SU-DHL-6 (cell line): Measurements from ENCODE around the gene SCN2B.

Source experiments
- H2AFZ ChIP-seq: fragments of 200-600 bp; sonication (generic); 2 replicates; pipeline ENCODE4 v1.6.1; 2014; ENCODE audit warnings: low read depth, mild to moderate bottlenecking, moderate library complexity, mixed read lengths, antibody characterized with exemption, low read length; ENCODE audit not compliant: severe bottlenecking
- H3F3A ChIP-seq: fragments of 200-600 bp; shearing (Covaris generic); 2 replicates; pipeline ENCODE4 v1.6.0; 2016; ENCODE audit warnings: antibody characterized with exemption, mild to moderate bottlenecking; ENCODE audit not compliant: insufficient read depth
- H3K27ac ChIP-seq: fragments of 200-600 bp; sonication (generic); 2 replicates; pipeline ENCODE4 v1.5.1; 2016; ENCODE audit warnings: low read depth, mild to moderate bottlenecking, low read length, moderate library complexity, mixed read lengths
- H3K27me3 ChIP-seq: fragments of 200-600 bp; sonication (generic), shearing (Covaris generic); 2 replicates; pipeline ENCODE4 v1.6.0; 2014; ENCODE audit warnings: mild to moderate bottlenecking, low read length
- H3K36me3 ChIP-seq: fragments of 200-600 bp; sonication (generic); 2 replicates; pipeline ENCODE4 v1.6.1; 2014; ENCODE audit warnings: mild to moderate bottlenecking, low read length, mixed read lengths
- H3K4me2 ChIP-seq: fragments of 300-600, 200-600 bp; shearing (Covaris generic), sonication (generic); 2 replicates; pipeline ENCODE4 v1.6.0; 2014; ENCODE audit warnings: low read length, low read depth, mild to moderate bottlenecking; ENCODE audit not compliant: poor library complexity, severe bottlenecking
- H3K4me3 ChIP-seq: fragments of 200-600 bp; sonication (generic); 2 replicates; pipeline ENCODE4 v1.5.1; 2014; ENCODE audit warnings: antibody characterized with exemption, low read length, mild to moderate bottlenecking, mixed read lengths; ENCODE audit not compliant: insufficient read depth, poor library complexity, severe bottlenecking
- H3K79me2 ChIP-seq: fragments of 200-600 bp; sonication (generic); 2 replicates; pipeline ENCODE4 v1.6.1; 2014; ENCODE audit warnings: mild to moderate bottlenecking, low read length, moderate library complexity; ENCODE audit not compliant: insufficient read depth
- H3K9ac ChIP-seq: fragments of 200-600 bp; sonication (generic); 2 replicates; pipeline ENCODE4 v1.7.0; 2014; ENCODE audit warnings: mild to moderate bottlenecking, low read length
- H3K9me2 ChIP-seq: fragments of 200-600 bp; sonication (generic); replicated peaks from 2 replicates; pipeline ENCODE4 v1.6.1; 2014; ENCODE audit warnings: low read length; ENCODE audit not compliant: insufficient read depth
- H3K9me3 ChIP-seq: fragments of 200-600 bp; sonication (generic); 2 replicates; pipeline ENCODE4 v1.6.1; 2014; ENCODE audit warnings: low read length, mixed read lengths; ENCODE audit not compliant: insufficient read depth
- H4K20me1 ChIP-seq: fragments of 200-600 bp; sonication (generic); 2 replicates; pipeline ENCODE4 v1.6.1; 2014; ENCODE audit warnings: low read depth, mild to moderate bottlenecking, antibody characterized with exemption, low read length, moderate library complexity, mixed read lengths
- EZH2phosphoT487 ChIP-seq: fragments of 200-600 bp; sonication (generic), shearing (Covaris generic); conservative IDR thresholded peaks from 2 replicates; pipeline ENCODE4 v1.6.1; 2018; ENCODE audit warnings: mild to moderate bottlenecking, antibody characterized with exemption, low read length, moderate library complexity, mixed read lengths
- TF ChIP-seq, protein P1 (sequence below): fragments of 200-600 bp; sonication (generic); IDR thresholded peaks from one replicate; pipeline ENCODE4 v1.5.1; 2017; ENCODE audit warnings: antibody characterized with exemption, mild to moderate bottlenecking, low read length, moderate library complexity; ENCODE audit not compliant: insufficient read depth, poor library complexity, severe bottlenecking

Gene SCN2B

DNA sequence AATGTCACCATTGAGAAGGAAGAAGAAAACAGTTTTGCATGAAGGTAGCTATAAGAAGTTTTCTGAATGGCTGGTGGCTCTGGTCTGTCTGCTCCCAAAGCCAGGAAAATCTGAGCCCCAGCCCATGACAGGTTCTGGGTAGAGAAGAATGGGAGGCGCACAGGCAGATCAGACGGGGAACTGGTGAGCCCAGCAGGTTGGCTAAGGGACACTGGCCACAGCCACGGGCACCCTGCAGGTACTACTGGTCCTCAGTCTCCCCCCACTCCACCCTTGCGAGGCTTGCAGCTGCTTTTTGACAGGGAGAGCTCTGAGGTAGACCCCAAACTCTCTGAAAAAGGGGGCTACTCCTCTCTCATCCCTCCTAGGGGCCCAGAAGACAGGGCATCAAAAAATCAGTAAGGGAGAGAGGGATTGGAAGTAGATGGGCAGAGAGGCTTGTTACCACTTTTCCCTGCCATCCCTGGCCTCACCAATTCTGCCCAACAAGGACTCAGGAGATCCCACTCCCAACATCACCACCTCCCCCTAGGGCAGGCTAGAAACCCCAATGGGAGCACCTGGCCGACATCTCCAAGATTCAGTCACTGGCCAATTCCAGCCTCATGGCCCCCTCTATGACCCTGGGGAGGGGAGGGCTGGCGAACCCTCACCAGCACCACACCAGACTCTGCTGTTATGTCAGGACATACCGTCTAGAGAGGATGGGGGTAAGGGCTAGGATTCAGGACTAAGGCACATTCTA is 41.2 kb downstream of the SCN2B start:
- Histone ChIP-seq H4K20me1 (no peaks in the 10 kb centered on the region), H3K27ac (no peak overlapping the region), H3K36me3 (no peaks in the 10 kb centered on the region), H3K9me3 (no peaks in the 10 kb centered on the region), H3K4me3 (no peak overlapping the region), H3F3A (no peaks in the 10 kb centered on the region), H3K79me2 (no peaks in the 10 kb centered on the region), H3K27me3 (no peaks in the 10 kb centered on the region), H3K9me2 (no peaks in the 10 kb centered on the region), H2AFZ (no peak overlapping the region), H3K4me2 (no peak overlapping the region), H3K9ac (no peak overlapping the region)
- TF ChIP-seq EZH2phosphoT487: no peak
- TF ChIP-seq, protein P1, sequence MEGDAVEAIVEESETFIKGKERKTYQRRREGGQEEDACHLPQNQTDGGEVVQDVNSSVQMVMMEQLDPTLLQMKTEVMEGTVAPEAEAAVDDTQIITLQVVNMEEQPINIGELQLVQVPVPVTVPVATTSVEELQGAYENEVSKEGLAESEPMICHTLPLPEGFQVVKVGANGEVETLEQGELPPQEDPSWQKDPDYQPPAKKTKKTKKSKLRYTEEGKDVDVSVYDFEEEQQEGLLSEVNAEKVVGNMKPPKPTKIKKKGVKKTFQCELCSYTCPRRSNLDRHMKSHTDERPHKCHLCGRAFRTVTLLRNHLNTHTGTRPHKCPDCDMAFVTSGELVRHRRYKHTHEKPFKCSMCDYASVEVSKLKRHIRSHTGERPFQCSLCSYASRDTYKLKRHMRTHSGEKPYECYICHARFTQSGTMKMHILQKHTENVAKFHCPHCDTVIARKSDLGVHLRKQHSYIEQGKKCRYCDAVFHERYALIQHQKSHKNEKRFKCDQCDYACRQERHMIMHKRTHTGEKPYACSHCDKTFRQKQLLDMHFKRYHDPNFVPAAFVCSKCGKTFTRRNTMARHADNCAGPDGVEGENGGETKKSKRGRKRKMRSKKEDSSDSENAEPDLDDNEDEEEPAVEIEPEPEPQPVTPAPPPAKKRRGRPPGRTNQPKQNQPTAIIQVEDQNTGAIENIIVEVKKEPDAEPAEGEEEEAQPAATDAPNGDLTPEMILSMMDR: no peak

- no peaks in the 10 kb centered on the region for H3K9me3 ChIP-seq
- no peaks in the 10 kb centered on the region for H3K9me2 ChIP-seq
- H3F3A ChIP-seq: no peaks in the 10 kb centered on the region
- H3K9ac ChIP-seq: no peak overlapping the region
- H3K27ac ChIP-seq: no peak overlapping the region
- no peaks in the 10 kb centered on the region for H3K79me2 ChIP-seq
- no peaks in the 10 kb centered on the region for H3K36me3 ChIP-seq
- H3K4me2 ChIP-seq: no peak overlapping the region
- TF ChIP-seq EZH2phosphoT487: no peak
- TF ChIP-seq, protein P1: no peak
- no peaks in the 10 kb centered on the region for H4K20me1 ChIP-seq
- H3K27me3 ChIP-seq: no peaks in the 10 kb centered on the region
- no peak overlapping the region for H3K4me3 ChIP-seq
- no peak overlapping the region for H2AFZ ChIP-seq
Measured at GRCh38 chr11:118133816-118134215, 42.6 kb downstream of the SCN2B start.

- Histone ChIP-seq H3K79me2 (no peaks in the 10 kb centered on the region), H3K9me3 (no peaks in the 10 kb centered on the region), H3K9me2 (no peaks in the 10 kb centered on the region), H3K36me3 (no peaks in the 10 kb centered on the region), H3K4me3 (no peak overlapping the region), H3F3A (no peaks in the 10 kb centered on the region), H3K27me3 (no peaks in the 10 kb centered on the region), H4K20me1 (no peaks in the 10 kb centered on the region), H3K9ac (no peak overlapping the region), H3K27ac (no peak overlapping the region), H2AFZ (no peak overlapping the region), H3K4me2 (no peak overlapping the region)
- TF ChIP-seq EZH2phosphoT487: no peak
- TF ChIP-seq, protein P1: no peak
Measured at GRCh38 chr11:118132385-118133151, 43.9 kb downstream of the SCN2B start.
